ENCODE data around the gene UGGT1. TPM values are rescaled to one million over a fixed set of nuclear protein-coding genes. Genes with fewer than 3 reads are reported as not detected.

UGGT1 gene
- total and polyA plus RNA-seq, 8 donors: 6.9 to 38.8 (median 32.1) TPM

DNA sequence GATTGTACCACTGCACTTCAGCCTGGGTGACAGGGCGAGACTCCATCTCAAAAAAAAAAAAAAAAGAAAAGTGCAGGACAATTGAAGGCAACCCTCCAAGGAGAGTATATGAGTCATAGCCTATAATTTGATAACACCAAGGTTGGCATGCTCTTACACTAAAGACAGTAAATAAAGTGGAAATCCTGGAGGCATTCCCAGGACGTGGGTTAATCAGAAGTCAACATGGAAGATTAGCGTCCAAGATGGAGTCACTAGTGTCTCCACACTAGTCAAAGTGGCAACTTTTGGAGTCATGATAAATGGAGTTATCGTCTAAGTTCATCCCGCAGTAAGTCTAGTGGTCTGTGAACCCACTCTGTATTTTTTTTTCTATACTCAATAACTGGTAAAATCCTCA lies 21.2 kb upstream of the UGGT1 start:
- intact Hi-C loops (cut with DNase I): no loop called here
- Histone ChIP-seq H3K27ac (no peak overlapping the region), H3K4me1 (peaks cover 0 to 3% (median 0%) of the 10 kb centered on the region in 3 donors), H3K36me3 (no peaks in the 10 kb centered on the region), H3K9me3 (no peaks in the 10 kb centered on the region), H3K4me3 (no peak overlapping the region), H3K27me3 (no peaks in the 10 kb centered on the region)
- peak in 3 of 6 donors; percentile 23 to 50 (median 45) for DNase-seq
- ATAC-seq: peak; percentile 95 to 99 (median 97)
- no peak for FAIRE-seq
- WGBS, 2 donors: 24 to 41% methylated on average over 5 of the region's 5 CpGs
- TF ChIP-seq, protein P1, sequence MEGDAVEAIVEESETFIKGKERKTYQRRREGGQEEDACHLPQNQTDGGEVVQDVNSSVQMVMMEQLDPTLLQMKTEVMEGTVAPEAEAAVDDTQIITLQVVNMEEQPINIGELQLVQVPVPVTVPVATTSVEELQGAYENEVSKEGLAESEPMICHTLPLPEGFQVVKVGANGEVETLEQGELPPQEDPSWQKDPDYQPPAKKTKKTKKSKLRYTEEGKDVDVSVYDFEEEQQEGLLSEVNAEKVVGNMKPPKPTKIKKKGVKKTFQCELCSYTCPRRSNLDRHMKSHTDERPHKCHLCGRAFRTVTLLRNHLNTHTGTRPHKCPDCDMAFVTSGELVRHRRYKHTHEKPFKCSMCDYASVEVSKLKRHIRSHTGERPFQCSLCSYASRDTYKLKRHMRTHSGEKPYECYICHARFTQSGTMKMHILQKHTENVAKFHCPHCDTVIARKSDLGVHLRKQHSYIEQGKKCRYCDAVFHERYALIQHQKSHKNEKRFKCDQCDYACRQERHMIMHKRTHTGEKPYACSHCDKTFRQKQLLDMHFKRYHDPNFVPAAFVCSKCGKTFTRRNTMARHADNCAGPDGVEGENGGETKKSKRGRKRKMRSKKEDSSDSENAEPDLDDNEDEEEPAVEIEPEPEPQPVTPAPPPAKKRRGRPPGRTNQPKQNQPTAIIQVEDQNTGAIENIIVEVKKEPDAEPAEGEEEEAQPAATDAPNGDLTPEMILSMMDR (IDR thresholded peaks at IDR 0.05): no peak

DNA sequence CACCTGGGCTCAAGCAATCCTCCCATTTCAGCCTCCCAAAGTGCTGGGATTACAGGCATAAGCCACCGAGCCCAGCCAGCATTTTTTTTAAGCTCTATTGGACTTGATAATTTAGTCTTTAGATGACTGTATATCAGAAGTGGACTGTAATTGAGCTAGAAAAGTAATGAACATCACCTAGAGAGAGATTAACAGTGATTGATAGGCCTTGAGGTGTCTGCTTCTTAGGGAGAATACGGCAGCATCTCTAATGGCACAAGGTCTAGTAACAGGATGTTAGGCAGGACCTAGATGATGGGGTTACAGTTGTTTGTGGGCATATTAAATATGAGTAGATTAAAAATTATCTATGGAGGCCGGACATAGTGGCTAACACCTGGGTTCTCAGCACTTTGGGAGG lies 17.7 kb upstream of the UGGT1 start:
- no peaks in the 10 kb centered on the region for H3K27me3 ChIP-seq
- WGBS, 2 donors: 79 to 83% methylated on average over 3 of the region's 3 CpGs
- intact Hi-C loops (cut with DNase I): no loop called here
- TF ChIP-seq, protein P1 (IDR thresholded peaks at IDR 0.05): no peak
- H3K27ac ChIP-seq: no peak overlapping the region
- peaks cover 0 to 3% (median 0%) of the 10 kb centered on the region in 3 donors for H3K4me1 ChIP-seq
- FAIRE-seq: no peak
- H3K4me3 ChIP-seq: no peak overlapping the region
- DNase-seq: no peak
- H3K36me3 ChIP-seq: no peaks in the 10 kb centered on the region
- no peaks in the 10 kb centered on the region for H3K9me3 ChIP-seq
- no peak for ATAC-seq

DNA sequence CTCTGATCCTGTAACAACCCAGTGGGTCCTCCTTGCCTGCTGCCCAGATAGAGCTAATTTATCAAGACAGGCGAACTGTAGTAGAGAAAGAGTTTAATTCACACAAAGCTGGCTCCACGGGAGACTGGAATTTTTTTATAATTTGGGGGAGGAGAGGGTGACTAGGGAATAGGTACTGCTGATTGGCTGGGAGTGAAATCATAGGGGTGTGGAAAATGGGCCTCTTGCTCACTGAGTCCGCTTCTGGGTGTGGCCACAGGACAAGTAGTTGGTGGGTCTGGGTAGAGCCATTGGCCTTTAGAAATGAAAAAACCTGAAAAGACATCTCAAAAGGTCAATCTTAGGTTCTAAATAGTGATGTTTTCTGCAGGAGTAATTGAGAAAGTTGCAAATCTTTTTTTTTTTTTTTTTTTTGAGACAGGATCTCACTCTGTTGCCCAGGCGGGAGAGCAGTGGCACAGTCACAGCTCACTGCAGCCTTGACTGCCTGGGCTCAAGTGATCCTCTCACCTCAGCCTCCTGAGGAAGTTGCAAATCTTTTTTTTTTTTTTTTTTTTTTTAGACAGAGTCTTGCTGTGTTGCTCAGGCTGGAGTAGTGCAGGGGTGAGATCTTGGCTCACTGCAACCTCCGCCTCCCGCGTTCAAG lies 14.4 kb upstream of the UGGT1 start:
- no peak for FAIRE-seq
- ATAC-seq: no peak

DNA sequence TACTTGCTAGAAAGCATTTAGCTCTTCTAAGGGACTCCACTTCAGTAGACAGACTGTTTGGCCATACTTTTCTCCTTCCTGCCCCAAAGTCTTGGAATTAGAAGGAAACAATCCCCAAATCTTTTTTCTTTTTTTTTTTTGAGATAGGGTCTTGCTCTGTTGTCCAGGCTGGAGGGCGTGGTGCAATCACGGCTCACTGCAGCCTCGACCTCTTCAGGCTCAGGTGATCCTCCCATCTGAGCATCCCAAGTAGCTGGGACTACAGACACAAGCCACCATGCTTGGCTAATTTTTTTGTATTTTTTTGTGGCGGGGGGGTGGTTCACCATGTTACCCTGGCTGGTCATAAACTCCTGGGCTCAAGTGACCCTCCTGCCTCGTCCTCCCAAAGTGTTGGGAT lies 6.2 kb upstream of the UGGT1 start:
- no peak overlapping the region for H3K4me3 ChIP-seq
- H3K4me1 ChIP-seq: no peaks in the 10 kb centered on the region
- ATAC-seq (no peak), FAIRE-seq (no peak), DNase-seq (no peak)
- 81 to 83% methylated on average over 5 of the region's 5 CpGs for WGBS, 2 donors
- H3K27ac ChIP-seq: no peak overlapping the region
- no peaks in the 10 kb centered on the region for H3K9me3 ChIP-seq
- TF ChIP-seq, protein P1 (IDR thresholded peaks at IDR 0.05): no peak
- no peaks in the 10 kb centered on the region for H3K36me3 ChIP-seq
- no peaks in the 10 kb centered on the region for H3K27me3 ChIP-seq
- intact Hi-C loops (cut with DNase I): no loop called here

More for the DNA sequence above, 14.4 kb upstream of the UGGT1 start:
- H3K27me3 ChIP-seq: no peaks in the 10 kb centered on the region
- no peak for DNase-seq
- WGBS, 2 donors: 87 to 91% methylated on average over 7 of the region's 7 CpGs
- H3K27ac ChIP-seq: no peak overlapping the region
- intact Hi-C loops (cut with DNase I): no loop called here
- no peaks in the 10 kb centered on the region for H3K36me3 ChIP-seq
- no peak overlapping the region for H3K4me3 ChIP-seq
- TF ChIP-seq, protein P1 (IDR thresholded peaks at IDR 0.05): no peak
- no peaks in the 10 kb centered on the region for H3K4me1 ChIP-seq
- no peaks in the 10 kb centered on the region for H3K9me3 ChIP-seq

DNA sequence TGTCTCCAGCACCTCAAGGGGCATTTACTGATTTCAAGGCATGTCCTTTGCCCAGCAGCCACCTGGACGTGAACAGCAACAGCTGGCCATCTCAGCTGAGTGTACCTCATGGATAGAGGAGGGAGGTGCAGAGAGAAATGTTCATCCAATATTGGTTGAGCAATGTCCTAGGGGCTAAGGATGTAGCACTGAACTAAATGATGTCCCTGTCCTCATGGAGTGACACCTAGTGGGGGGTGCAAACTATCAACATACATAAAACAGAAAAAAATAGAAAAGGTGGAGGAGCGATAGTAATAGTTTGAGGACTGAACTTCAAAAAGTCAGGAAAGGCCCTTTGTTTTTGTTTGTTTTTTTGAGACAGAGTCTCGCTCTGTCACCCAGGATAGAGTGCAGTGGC lies 4.8 kb upstream of the UGGT1 start:
- ATAC-seq: no peak
- no peak for FAIRE-seq
- no peaks in the 10 kb centered on the region for H3K36me3 ChIP-seq
- H3K4me3 ChIP-seq: no peak overlapping the region
- H3K4me1 ChIP-seq: no peaks in the 10 kb centered on the region
- 72 to 87% methylated on average over 3 of the region's 3 CpGs for WGBS, 2 donors
- TF ChIP-seq, protein P1 (IDR thresholded peaks at IDR 0.05): no peak
- H3K27ac ChIP-seq: no peak overlapping the region
- intact Hi-C loops (cut with DNase I): no loop called here
- no peaks in the 10 kb centered on the region for H3K27me3 ChIP-seq
- no peak for DNase-seq
- H3K9me3 ChIP-seq: no peaks in the 10 kb centered on the region

Data from pancreas (tissue), 10 donors.